Karpas-422 (cell line): ENCODE data around the gene TUBA3C. TPM values are rescaled to one million over a fixed set of nuclear protein-coding genes. Genes with fewer than 3 reads are reported as not detected.

Source experiments
- DNase-seq: peaks from one replicate; pipeline ENCODE4 v3.0.0-alpha.2; 2015
- H2AFZ ChIP-seq: fragments of 200-600 bp; sonication (generic); 2 replicates; pipeline ENCODE4 v1.6.1; 2014; ENCODE audit warnings: antibody characterized with exemption, low read length, mixed read lengths
- H3K27ac ChIP-seq: fragments of 200-600 bp; sonication (generic); 2 replicates; pipeline ENCODE4 v1.5.1; 2014; ENCODE audit warnings: mild to moderate bottlenecking, low read length, moderate library complexity
- H3K27me3 ChIP-seq: fragments of 200-600 bp; sonication (generic); 2 replicates; pipeline ENCODE4 v1.6.1; 2014; ENCODE audit warnings: low read length, mixed read lengths
- H3K36me3 ChIP-seq: fragments of 200-600 bp; sonication (generic); 2 replicates; pipeline ENCODE4 v1.6.1; 2014; ENCODE audit warnings: low read length, mixed read lengths; ENCODE audit not compliant: insufficient read depth
- H3K4me1 ChIP-seq: fragments of 200-600 bp; sonication (generic); 2 replicates; pipeline ENCODE4 v1.6.1; 2014; ENCODE audit warnings: mild to moderate bottlenecking, low read length, mixed read lengths
- H3K4me2 ChIP-seq: fragments of 200-600 bp; sonication (generic); 2 replicates; pipeline ENCODE4 v1.6.1; 2014; ENCODE audit warnings: low read length, low read depth, mild to moderate bottlenecking; ENCODE audit not compliant: poor library complexity, severe bottlenecking
- H3K4me3 ChIP-seq: fragments of 200-600 bp; sonication (generic); 2 replicates; pipeline ENCODE4 v1.5.1; 2014; ENCODE audit warnings: mild to moderate bottlenecking, antibody characterized with exemption, low read length, mixed read lengths
- H3K79me2 ChIP-seq: fragments of 200-600 bp; sonication (generic); 2 replicates; pipeline ENCODE4 v1.6.1; 2014; ENCODE audit warnings: mild to moderate bottlenecking, low read length, mixed read lengths
- H3K9ac ChIP-seq: fragments of 200-600 bp; sonication (generic); 2 replicates; pipeline ENCODE4 v1.6.0; 2014; ENCODE audit warnings: low read length
- H3K9me2 ChIP-seq: fragments of 200-600 bp; sonication (generic), shearing (Covaris generic); replicated peaks from 2 replicates; pipeline ENCODE4 v1.6.0; 2014; ENCODE audit warnings: mild to moderate bottlenecking, low read length, moderate library complexity; ENCODE audit not compliant: insufficient read depth
- H3K9me3 ChIP-seq: fragments of 300-700, 200-600 bp; sonication (generic); 2 replicates; pipeline ENCODE4 v1.6.1; 2014; ENCODE audit warnings: low read length, mixed read lengths
- H4K20me1 ChIP-seq: fragments of 200-600 bp; sonication (generic); 2 replicates; pipeline ENCODE4 v1.6.1; 2014; ENCODE audit warnings: mild to moderate bottlenecking, antibody characterized with exemption, low read length, low read depth; ENCODE audit not compliant: insufficient read depth
- total RNA-seq: library from RNA; depleted of rRNA; stranded (reverse); fragments of >200 nt; shearing (Covaris generic); gene quantifications from 2 replicates; pipeline ENCODE4 v1.2.3, GENCODE V29; 2014; ENCODE audit warnings: low replicate concordance

Gene TUBA3C
- total RNA-seq, 1 experiment from 2014 or later, result not detected

DNA sequence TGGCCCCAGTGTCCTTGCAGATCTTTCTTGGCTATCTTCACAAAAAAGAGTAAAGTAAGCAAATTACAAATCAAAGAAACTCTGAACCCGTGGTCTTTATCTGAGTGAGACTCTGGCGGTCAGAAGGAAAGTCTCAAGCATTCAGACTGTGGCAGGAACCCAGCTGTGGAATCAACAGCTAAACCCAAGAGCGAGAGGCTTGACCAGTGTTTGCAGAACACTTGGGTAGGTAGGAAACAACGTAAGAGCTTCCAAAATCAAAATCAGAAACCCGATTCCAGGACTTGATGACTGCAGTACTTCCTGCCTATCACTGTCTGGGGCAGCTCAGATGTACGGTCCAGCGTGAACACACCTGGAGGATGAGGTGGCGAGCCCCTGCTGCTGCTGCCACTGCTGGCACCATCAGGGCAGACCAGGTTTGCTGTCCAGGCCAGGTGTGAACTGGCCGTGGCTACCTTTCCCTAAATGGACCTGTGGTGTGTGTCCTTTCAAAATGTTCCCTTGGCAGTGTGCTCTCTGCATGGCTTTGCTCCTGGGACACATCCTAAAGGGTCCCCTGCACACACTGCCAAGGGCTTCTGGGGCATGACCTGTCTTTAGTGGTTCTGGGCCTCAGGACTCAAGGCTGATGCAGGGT lies 9.5 kb downstream of the TUBA3C start:
- H3K9me2 ChIP-seq, result no peaks in the 10 kb centered on the region
- H2AFZ ChIP-seq, result no peak overlapping the region
- 0 out of 2 replicates have a peak, but pooled peaks cover 2% of the 10 kb centered on the region for H3K9me3 ChIP-seq
- H3K9ac ChIP-seq, result no peak overlapping the region
- H3K79me2 ChIP-seq, result no peaks in the 10 kb centered on the region
- no peak overlapping the region for H3K4me3 ChIP-seq
- H3K4me2 ChIP-seq, result no peak overlapping the region
- H3K27ac ChIP-seq, result no peak overlapping the region
- H3K27me3 ChIP-seq, result no peaks in the 10 kb centered on the region
- no peak for DNase-seq
- no peaks in the 10 kb centered on the region for H3K36me3 ChIP-seq
- H4K20me1 ChIP-seq, result no peaks in the 10 kb centered on the region
- no peaks in the 10 kb centered on the region for H3K4me1 ChIP-seq

- no peaks in the 10 kb centered on the region for H3K4me1 ChIP-seq
- no peaks in the 10 kb centered on the region for H4K20me1 ChIP-seq
- no peak overlapping the region for H3K9ac ChIP-seq
- H3K27ac ChIP-seq, result no peak overlapping the region
- no peaks in the 10 kb centered on the region for H3K79me2 ChIP-seq
- no peak overlapping the region for H3K4me3 ChIP-seq
- no peaks in the 10 kb centered on the region for H3K9me2 ChIP-seq
- DNase-seq, result no peak
- H3K27me3 ChIP-seq, result no peaks in the 10 kb centered on the region
- H2AFZ ChIP-seq, result no peak overlapping the region
- H3K9me3 ChIP-seq, result 0 out of 2 replicates have a peak, but pooled peaks cover 2% of the 10 kb centered on the region
- H3K36me3 ChIP-seq, result no peaks in the 10 kb centered on the region
- H3K4me2 ChIP-seq, result no peak overlapping the region
Measured at GRCh38 chr13:19171563-19171962, 10.1 kb downstream of the TUBA3C start.

GRCh38 chr13:19169991-19170390 lies 11.6 kb downstream of the TUBA3C start:
- no peak overlapping the region for H3K4me3 ChIP-seq
- H3K36me3 ChIP-seq, result no peaks in the 10 kb centered on the region
- DNase-seq, result no peak
- H3K4me2 ChIP-seq, result no peak overlapping the region
- no peaks in the 10 kb centered on the region for H3K79me2 ChIP-seq
- no peaks in the 10 kb centered on the region for H3K9me2 ChIP-seq
- no peak overlapping the region for H2AFZ ChIP-seq
- H3K9ac ChIP-seq, result no peak overlapping the region
- H3K27me3 ChIP-seq, result no peaks in the 10 kb centered on the region
- H3K27ac ChIP-seq, result no peak overlapping the region
- H3K9me3 ChIP-seq, result no peaks in the 10 kb centered on the region
- H3K4me1 ChIP-seq, result no peaks in the 10 kb centered on the region
- no peaks in the 10 kb centered on the region for H4K20me1 ChIP-seq

- no peak overlapping the region for H2AFZ ChIP-seq
- no peak for DNase-seq
- H3K4me2 ChIP-seq, result no peak overlapping the region
- no peaks in the 10 kb centered on the region for H3K27me3 ChIP-seq
- H3K9me3 ChIP-seq, result no peaks in the 10 kb centered on the region
- H4K20me1 ChIP-seq, result no peaks in the 10 kb centered on the region
- no peaks in the 10 kb centered on the region for H3K4me1 ChIP-seq
- H3K79me2 ChIP-seq, result no peaks in the 10 kb centered on the region
- no peaks in the 10 kb centered on the region for H3K36me3 ChIP-seq
- H3K27ac ChIP-seq, result no peak overlapping the region
- H3K4me3 ChIP-seq, result no peak overlapping the region
- no peaks in the 10 kb centered on the region for H3K9me2 ChIP-seq
- no peak overlapping the region for H3K9ac ChIP-seq
Measured at GRCh38 chr13:19169496-19169895, 12.1 kb downstream of the TUBA3C start.

- Histone ChIP-seq H3K36me3 (no peaks in the 10 kb centered on the region), H2AFZ (no peak overlapping the region), H3K9ac (no peak overlapping the region), H3K4me1 (no peaks in the 10 kb centered on the region), H3K4me3 (no peak overlapping the region), H3K27ac (no peak overlapping the region), H3K79me2 (no peaks in the 10 kb centered on the region), H3K9me3 (peaks cover 12% of the 10 kb centered on the region), H4K20me1 (no peaks in the 10 kb centered on the region), H3K9me2 (no peaks in the 10 kb centered on the region), H3K27me3 (no peaks in the 10 kb centered on the region), H3K4me2 (no peak overlapping the region)
- no peak for DNase-seq
Measured at GRCh38 chr13:19161308-19161707, 20.3 kb downstream of the TUBA3C start.

DNA sequence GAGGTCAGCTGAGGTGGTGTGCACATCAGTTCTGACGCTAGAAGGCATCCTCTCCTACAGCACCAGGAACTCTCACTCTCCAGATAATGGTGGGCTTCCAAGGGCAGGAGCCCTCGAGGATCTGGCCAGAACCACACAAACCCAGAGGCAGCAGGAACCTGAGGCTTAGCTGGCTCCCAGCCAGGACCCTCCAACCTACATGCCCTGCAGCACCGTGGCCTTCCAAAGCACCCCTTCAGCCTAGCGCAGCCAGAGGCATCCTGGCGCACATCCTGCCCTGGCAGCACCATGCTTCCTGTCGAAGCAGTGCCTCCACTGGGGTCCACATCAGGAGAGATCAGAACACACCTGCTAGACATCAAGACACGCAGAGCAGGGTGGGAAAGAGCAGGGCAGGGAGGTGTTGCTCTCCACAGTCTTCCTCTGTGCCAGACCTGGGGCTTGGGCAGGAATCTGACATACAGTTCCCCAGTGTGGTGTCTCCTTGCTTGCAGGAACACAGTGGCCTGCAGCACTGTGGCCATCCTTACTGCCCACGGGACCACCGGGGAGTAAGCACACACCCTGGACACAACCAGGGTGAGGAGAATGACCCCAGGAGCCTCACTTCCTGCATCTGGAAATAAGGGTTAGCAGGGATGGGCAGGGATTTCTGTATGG lies 21.7 kb downstream of the TUBA3C start:
- no peak for DNase-seq
- Histone ChIP-seq H3K9ac (no peak overlapping the region), H3K36me3 (no peaks in the 10 kb centered on the region), H2AFZ (no peak overlapping the region), H3K9me3 (peaks cover 12% of the 10 kb centered on the region), H3K4me2 (no peak overlapping the region), H3K27me3 (no peaks in the 10 kb centered on the region), H4K20me1 (no peaks in the 10 kb centered on the region), H3K79me2 (no peaks in the 10 kb centered on the region), H3K9me2 (no peaks in the 10 kb centered on the region), H3K4me3 (no peak overlapping the region), H3K27ac (no peak overlapping the region), H3K4me1 (no peaks in the 10 kb centered on the region)

DNA sequence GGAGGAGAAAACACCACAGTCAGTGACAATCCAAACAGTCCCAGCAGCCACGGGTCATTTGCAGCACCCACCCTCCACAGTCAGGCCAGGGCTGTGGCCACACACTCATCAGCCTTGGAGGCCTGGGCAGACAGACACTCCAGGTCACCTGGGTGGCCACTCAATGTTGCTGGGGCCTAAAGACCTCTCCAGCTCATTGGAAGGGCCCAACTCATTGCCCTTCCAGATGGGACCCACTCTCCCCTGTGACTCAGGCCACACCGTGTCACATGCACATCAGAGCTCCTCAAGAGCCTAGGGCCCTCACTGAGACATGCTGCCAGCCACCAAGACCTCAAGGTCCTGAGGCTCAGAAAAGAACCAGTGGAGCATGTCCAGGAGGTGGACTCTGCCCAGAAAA lies 22.4 kb downstream of the TUBA3C start:
- no peak overlapping the region for H3K4me3 ChIP-seq
- no peak overlapping the region for H2AFZ ChIP-seq
- DNase-seq, result no peak
- H3K9me3 ChIP-seq, result peaks cover 12% of the 10 kb centered on the region
- H3K9me2 ChIP-seq, result no peaks in the 10 kb centered on the region
- no peak overlapping the region for H3K9ac ChIP-seq
- H3K4me1 ChIP-seq, result no peaks in the 10 kb centered on the region
- H3K27ac ChIP-seq, result no peak overlapping the region
- no peak overlapping the region for H3K4me2 ChIP-seq
- no peaks in the 10 kb centered on the region for H3K36me3 ChIP-seq
- no peaks in the 10 kb centered on the region for H3K27me3 ChIP-seq
- H4K20me1 ChIP-seq, result no peaks in the 10 kb centered on the region
- H3K79me2 ChIP-seq, result no peaks in the 10 kb centered on the region

GRCh38 chr13:19158526-19159174 lies 23.0 kb downstream of the TUBA3C start:
- H3K27ac ChIP-seq, result no peak overlapping the region
- no peak overlapping the region for H3K9ac ChIP-seq
- no peaks in the 10 kb centered on the region for H3K4me1 ChIP-seq
- H3K9me2 ChIP-seq, result no peaks in the 10 kb centered on the region
- H3K36me3 ChIP-seq, result no peaks in the 10 kb centered on the region
- no peaks in the 10 kb centered on the region for H3K27me3 ChIP-seq
- no peaks in the 10 kb centered on the region for H4K20me1 ChIP-seq
- H3K4me3 ChIP-seq, result no peak overlapping the region
- peaks cover 12% of the 10 kb centered on the region for H3K9me3 ChIP-seq
- no peak overlapping the region for H2AFZ ChIP-seq
- no peak for DNase-seq
- no peaks in the 10 kb centered on the region for H3K79me2 ChIP-seq
- H3K4me2 ChIP-seq, result no peak overlapping the region
